ENCODE data around the gene VIP.
"Not testable (repeated sequence)": the region's sequence is repeated elsewhere in the genome, so short reads cannot be mapped to it uniquely, and the experiment has no call there.

The VIP gene

DNA sequence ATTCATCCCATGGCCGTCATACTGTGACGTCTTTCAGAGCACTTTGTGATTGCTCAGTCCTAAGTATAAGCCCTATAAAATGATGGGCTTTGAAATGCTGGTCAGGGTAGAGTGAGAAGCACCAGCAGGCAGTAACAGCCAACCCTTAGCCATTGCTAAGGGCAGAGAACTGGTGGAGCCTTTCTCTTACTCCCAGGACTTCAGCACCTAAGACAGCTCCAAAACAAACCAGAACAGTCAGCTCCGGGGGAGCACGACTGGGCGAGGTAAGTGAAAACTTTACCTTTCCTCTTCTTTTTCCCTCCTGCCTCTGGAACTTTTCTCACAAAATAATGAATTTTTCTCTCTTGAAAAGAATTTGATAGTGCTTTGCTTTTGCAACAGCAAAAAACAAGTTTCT lies at the start of gene VIP:
Gene VIP, plus strand, starts transcription at position 104 of the 400 bp plus-strand sequence. CDS start 1,381 bp downstream, outside the sequence.
- no peak for DNase-seq

DNA sequence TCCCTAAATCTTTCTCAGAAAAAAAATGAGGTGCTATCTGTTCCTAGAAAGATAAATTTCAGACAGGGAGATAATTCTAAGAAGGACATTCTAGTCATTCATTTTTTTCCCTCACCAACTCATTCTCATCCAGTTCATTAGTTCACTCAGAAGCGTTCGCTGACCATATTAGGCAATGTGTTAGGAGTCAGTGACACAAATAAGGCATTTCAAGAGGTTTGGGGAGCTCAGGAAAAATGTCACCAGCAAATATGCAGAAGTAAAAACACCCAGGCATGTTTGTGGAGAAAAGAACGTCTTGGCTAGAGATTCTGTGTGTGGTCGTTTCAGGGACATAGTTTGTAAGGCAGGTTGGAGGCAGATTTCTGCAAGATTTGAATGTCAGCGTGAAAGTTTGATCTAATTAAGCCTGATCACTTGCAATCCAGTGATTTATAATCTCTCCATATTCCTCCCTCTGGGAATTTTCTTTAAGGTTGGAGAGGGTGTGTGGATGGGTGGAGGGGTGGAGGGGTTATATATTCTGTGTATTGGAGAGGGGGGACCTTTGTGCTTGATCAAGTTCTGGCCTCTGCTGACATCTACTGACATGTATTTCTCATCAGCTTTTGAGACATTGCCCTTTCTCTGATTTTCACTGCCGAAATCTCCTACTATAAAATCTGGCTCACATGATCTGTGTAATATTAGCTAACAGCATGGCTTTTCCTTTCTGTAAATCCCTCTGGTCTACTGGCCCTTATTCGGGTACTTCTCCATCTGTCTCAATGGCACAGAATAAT lies 49.3 kb upstream of the VIP start:
- DNase-seq: no peak

DNA sequence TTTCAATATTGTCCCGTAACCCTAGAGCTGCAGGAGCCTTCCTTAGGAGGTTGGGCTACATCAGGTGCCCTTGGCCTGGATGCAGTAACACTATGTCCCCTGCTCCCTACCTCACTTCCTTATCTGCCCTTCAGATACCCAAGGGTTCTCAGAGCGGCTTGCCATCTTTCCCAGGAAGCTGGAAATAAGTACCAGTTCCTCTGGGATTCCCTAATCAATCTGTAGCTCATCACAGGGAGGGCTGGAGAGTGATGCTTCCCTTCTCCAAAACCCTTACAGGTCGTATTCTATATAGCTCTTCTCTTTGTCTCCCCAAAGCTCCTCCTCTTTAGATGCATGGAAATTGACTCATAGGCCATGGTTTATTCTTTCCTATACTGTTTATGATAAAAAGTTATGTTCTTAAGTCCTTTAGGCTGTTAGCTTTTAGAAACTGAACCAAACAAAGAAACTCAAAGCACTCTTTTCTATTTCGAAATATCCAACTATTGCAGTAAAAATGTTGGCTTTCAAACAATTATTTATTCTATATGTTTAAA lies 48.7 kb upstream of the VIP start:
- DNase-seq: no peak

- DNase-seq: not testable (repeated sequence)
Measured at GRCh38 chr6:152703750-152704149, 46.8 kb upstream of the VIP start.

DNA sequence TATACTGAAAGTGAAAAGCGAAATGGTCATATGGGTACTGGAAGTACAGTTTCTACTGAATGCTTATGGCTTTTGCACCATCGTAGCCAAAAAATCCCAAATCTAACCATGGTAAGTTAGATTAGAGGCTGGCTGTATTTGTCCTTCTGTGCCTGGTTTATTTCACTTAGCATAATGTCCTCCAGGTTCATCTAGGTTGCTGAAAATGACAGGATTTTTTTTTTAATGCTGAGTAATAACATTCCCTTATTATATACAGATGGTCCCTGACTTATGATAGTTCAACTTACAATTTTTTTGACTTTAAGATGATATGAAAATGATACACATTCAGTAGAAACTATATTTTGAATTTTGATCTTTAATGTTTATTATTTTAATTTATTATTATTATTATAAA lies 45.3 kb upstream of the VIP start:
- no peak for DNase-seq

- no peak for DNase-seq
Measured at GRCh38 chr6:152716322-152716721, 34.3 kb upstream of the VIP start.

DNA sequence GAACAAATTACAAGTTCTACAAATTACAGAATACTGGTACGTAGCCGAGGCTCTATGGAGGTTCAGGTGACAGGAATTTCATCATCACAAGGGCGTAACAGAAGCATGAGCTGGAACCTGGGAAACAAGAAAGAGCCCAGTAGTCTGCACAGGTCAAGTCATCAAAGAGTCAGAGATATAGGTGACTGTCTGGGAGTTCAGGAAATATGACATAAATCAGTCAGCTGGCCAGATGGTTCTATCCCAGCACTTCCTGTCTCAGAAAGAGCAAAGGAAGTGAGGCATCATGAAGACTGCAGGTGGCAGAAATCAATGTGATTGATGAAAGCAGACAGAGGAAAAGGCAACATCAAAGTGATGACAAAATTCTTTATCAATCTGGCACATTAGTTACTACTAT lies 29.6 kb upstream of the VIP start:
- DNase-seq: no peak

DNA sequence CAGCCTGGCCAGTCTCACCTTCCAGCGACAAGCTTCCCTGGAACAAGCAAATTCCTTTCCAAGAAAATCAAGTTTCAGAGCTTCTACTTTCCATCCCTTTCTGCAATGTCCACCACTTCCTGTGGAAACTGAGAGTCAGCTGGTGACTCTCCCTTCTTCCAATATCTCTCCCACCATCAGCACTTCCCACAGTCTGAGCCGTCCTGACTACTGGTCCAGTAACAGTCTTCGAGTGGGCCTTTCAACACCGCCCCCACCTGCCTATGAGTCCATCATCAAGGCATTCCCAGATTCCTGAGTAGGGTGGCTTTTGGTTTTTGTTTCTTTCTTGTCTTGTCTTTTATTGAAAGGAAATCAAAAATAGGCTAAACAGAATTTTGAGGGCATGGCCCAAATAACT lies 28.6 kb upstream of the VIP start:
- no peak for DNase-seq

DNA sequence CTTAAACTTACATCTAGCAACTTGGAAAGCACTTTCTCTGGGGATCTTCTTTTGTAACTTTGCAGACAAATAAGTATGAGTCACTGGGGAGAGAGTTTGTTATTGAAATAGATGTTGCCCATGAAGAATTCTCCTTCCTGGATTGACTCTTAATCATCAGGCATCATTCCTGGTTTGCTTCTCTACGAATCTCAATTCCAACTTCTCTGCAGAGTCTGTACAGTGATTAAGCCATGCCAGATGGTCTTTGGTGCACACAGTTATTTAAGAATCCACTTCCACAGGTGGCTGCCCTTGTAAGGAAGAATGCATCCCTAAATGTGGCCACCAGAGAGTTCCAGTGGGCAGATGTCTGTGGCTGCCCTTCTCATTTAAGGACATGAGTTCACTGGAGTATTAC lies 27.2 kb upstream of the VIP start:
- DNase-seq: no peak

DNA sequence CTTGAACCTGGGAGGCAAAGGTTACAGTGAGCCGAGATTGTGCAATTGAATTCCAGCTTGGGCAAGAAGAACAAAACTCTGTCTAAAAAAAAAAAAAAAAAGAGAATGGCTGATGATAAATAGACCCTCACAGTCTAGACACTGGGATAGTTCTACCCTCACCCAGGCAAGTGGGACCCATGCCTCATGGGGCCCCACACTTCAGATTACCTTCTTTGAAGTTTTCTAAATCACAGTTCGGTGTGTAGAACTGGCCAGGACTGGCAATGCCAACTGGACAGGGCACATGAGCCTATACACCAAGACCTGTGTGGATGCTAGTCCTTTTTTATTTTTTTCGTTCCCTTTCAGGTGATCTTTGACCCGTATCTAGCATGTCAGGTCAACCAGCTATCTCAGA lies 24.3 kb upstream of the VIP start:
- DNase-seq: no peak

- no peak for DNase-seq
Measured at GRCh38 chr6:152727507-152727906, 23.1 kb upstream of the VIP start.

DNA sequence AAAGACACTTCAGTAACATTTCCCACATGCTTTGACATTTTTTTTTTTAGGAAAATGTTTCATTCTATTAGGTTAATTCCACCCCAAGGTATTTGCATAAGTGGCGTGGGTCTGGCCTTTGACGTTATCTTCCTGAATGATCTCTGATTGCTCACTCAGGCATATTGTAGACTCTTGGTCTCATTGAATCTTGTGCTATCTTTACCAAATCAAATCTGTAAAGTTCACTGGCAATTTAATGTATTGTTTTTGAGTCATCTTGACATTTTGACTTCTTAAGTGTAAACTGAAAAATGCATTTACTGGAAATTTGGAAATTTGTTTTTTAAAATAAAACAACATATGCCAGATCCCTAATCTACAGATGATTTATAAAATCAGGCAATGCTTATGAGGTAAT lies 16.0 kb upstream of the VIP start:
- DNase-seq: no peak

DNA sequence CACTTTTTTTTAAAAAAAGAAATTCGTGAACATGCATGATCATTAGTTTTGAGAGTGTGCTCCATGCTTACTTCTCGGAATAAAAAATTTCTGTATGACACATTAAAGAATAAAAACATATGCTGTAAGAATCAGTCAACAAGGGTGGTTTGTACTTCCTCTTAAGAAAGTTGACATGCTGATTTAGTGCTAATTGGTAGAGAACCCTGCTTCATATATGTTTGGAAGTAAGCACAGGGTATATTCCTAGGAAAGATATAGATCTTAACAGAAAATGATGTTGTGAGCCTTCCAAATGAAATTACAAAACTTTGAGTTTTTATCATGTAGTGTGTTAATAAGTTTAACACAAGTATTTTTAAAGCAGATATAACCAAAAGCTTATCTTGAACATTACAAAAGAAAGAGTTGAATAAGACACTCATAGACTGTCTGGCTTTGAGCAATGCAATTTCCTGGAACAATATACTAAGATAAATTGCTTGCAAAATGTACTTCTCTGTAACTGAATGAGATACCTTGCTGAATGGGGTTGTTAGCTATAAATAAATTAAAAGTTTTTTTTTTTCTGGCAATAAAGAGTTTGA lies 13.8 kb upstream of the VIP start:
- no peak for DNase-seq

DNA sequence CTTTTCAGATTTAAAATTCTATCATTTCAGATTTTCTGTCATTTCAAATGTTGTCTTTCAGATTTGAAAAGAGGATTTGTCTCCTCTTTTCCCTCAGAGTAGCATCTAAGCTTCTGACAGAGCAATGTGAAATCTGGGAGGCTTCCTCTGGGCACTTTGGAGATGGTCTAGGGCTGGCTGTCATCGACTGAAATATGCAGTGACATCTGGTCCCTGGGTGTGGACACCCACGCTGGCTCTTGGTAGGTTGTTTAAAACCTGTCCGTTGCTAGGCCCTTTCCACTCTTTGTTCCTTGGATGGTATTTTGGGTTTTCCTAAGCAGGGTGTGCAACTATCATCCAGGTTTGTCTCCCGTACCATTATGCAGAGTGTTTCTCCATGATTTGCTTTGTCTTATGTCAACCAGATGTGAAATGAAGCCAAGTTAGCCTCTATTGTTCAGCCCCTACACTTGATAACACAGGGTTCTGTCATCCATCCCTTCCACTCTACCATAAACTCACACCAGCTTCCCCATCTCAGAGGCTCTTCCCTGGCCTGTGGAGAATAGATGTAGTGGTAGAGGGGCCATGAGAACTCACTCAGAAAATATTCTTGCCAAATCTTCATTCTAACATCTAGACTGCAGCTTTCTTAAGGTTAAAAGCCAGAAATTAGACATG lies 5.0 kb upstream of the VIP start:
- DNase-seq: no peak

- DNase-seq: no peak
Measured at GRCh38 chr6:152746172-152746553, 4.4 kb upstream of the VIP start.

DNA sequence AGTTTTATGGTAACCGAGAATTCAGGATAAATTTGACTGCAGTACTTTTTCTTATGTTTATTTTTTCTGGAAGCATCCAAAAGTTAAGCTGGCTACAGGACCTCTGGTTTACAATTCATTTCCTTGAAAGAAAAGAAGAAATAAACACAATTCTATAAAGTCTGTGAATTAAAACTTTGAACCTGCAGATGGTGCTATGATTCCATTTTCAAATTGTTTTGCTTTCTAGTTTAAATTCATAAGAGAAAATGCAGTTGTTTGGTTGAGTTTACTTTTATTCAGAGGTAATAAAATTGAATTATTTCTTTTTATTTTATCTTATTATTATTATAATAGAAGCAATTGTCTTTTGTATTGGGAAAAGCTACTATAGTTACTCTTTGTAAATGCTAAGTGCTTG lies 1.8 kb upstream of the VIP start:
- no peak for DNase-seq

GRCh38 chr6:152749336-152749735 lies 1.3 kb upstream of the VIP start:
- DNase-seq: no peak

DNA sequence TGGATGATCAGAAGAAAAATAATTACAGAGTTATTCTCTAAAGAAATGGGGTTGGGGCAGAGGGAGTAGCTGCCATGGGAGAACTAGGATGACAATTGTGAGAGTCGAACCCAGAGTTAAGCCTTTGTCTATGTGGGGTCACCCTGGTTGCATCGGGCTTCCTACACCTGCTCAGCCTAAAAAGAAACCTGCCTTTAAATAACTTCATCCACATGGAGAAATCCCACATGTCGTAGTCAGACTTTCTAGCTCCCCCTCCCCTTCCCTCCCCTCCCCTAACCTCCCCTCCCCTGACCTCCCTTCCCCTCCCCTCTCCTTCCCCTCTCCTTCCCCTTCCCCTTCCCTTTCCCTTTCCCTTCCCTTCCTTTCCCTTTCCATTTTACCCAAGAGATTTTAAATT lies 14.7 kb downstream of the VIP start:
- DNase-seq: no peak

- DNase-seq: no peak
Measured at GRCh38 chr6:152769159-152769558, 18.6 kb downstream of the VIP start.

DNA sequence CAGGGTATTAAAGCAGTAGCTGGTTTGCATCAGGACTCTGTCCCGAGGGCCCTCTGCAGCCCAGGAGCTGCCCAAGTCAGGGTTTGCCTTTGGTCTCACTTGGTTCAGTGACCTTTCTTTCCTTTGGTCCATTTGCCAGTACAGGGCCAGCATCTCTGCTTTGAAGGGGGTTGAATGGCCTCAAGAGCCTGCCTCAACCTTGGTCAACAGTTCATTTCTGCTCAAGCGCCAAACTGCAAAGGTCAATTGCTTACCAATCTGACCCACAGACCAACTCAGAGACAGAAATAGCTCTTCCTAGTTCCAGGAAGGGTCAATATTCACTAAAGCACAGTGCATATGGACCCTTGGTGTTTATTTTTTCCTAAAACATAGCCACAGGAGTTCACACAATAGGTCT lies 19.4 kb downstream of the VIP start:
- no peak for DNase-seq

DNA sequence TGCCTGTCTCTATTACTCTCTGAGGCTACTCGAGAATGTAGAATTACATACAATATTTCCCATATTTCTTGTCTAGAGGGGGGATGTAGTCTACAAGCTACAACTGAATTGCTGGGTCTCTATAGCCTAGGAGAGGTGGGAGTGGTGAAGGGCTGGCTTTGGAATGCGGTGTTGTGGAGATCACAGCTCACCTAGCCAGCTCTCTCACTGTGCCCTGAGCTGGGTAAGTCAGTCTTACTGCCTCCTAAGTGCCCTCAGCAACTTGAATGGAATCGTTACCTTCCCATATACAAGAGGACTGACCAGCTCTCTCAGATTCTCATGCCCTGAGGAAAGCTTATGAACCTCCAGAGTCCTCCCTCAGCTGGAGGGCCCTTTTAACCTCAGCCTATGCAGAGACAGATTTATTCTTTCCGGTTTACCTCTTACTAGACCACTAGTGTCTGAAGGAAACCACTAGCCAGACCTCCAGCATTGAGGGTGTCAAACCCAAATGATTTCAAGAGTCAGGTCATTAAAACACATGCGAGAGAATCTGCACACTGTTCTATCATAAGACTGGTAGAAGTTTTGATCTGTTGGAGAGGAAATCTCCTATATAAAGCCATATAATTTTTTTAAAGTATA lies 20.6 kb downstream of the VIP start:
- no peak for DNase-seq

DNA sequence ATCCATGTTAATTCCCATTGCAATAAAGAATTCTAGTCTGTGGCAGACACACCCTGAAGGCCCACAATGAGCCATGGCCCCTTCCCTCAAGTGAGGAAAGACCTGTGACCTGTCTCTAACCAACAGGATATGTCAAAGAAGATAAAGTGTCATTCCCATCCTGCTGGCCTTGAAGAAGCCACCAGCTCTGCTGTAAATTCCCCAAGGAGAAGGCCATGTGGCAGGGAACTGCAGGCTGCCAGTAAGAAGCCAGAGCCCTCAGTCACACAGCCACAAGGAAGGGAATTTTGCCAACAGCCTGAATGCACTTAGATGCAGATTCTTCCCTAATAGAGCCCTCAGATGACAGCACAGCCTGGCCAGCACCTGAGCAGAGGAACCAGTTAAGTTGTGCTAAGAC lies 24.8 kb downstream of the VIP start:
- DNase-seq: no peak

DNA sequence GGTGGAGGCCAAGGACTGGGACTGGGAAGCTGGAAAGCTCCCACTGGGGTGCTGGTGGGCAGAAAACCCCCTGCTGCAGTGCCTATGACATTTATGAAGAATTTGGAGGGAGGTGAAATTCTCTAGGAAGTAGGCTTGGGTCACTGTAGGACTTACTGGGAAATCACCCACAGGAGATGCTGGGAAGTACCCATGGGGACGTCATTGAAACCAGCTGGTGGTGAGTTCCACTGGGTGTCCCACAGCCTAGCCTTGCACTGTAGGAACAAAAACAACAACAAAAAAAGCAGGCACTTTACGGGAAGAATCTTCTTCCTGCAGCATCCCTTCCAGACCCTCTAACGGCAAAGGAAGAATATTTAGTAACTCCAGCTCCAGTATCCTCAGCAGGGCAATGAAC lies 26.2 kb downstream of the VIP start:
- no peak for DNase-seq
